Measurements from ENCODE around the gene FERMT2. TPM values are rescaled to one million over a fixed set of nuclear protein-coding genes. Genes with fewer than 3 reads are reported as not detected.

The FERMT2 gene
- total and polyA plus RNA-seq, 9 of the 15 experiments (the other 6 are each of a cell fraction or from before 2014, with no cell fraction given) = 0.10 to 1.3 (median 0.40) TPM

DNA sequence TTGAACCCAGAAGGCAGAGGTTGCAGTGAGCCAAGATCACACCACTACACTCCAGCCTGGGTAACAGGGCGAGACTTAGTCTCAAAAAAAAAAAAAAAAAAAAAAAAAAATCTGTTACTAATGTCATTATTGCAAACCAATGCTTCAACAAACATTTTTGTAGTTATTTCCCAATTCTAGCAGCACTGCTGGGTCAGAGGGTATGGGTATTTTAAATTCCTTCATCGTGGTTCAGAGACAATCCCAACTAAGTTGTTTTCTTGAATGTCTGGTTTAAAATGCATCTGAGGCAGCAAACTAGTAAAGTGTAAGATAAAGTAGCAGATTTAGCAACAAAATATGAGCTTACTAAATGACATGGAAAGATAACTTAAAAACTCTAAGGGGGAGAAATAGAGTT lies 65.6 kb downstream of the FERMT2 start:
- Histone ChIP-seq H3K9me3 (replicated peaks; ENCODE audit: control insufficient read depth, insufficient read depth, low read depth, low read length) (no peaks in the 10 kb centered on the region), H3K4me3 (no peak overlapping the region), H3K27me3 (ENCODE audit: control insufficient read depth in 2 of 2, insufficient read depth in 2 of 2, low read length in 2 of 2) (no peaks in the 10 kb centered on the region), H3K36me3 (ENCODE audit: control insufficient read depth, insufficient read depth, low read length) (no peaks in the 10 kb centered on the region), H3K4me2 (ENCODE audit: insufficient read depth, low read length) (no peak overlapping the region), H3K79me2 (ENCODE audit: control insufficient read depth, insufficient read depth, low read length) (no peaks in the 10 kb centered on the region), H4K20me1 (replicated peaks; ENCODE audit: control insufficient read depth, insufficient read depth, low read length) (no peaks in the 10 kb centered on the region), H3K4me1 (replicated peaks in 1 of 2; ENCODE audit: control insufficient read depth in 2 of 2, insufficient read depth in 2 of 2, low read length in 2 of 2) (no peaks in the 10 kb centered on the region), H2AFZ (ENCODE audit: low read depth, low read length) (no peak overlapping the region), H3K9ac (ENCODE audit: insufficient read depth in 1 of 2, low read depth in 2 of 2, low read length in 2 of 2) (no peak overlapping the region), H3K27ac (ENCODE audit: extremely low read depth, low read depth, low read length) (no peak overlapping the region), H3K9me1 (ENCODE audit: control insufficient read depth, insufficient read depth, low read length) (no peaks in the 10 kb centered on the region)
- DNase-seq (ENCODE audit: extremely low read depth in 1 of 4, low spot score in 3 of 4) (no peak), FAIRE-seq (no peak), ATAC-seq (no peak)
- ChIA-PET POLR2A (no interaction called here), CTCF (ENCODE audit: low intra/inter-chr PET ratio) (interaction anchor here (0.6 kb wide), 1 partner anchor 137 kb away, joined by 3 read pairs; no protein-coding TSS in a partner anchor)
- 0% methylated on average over 1 of the region's 2 CpGs for WGBS (ENCODE audit: insufficient coverage, low coverage, missing lambda C conversion rate)
- BruUV-seq (replicated peaks) = no TSS peak
- in situ Hi-C loops (cut with MboI) = no loop called here
- intact Hi-C loops (cut with micrococcal nuclease) = no loop called here
- TF ChIP-seq TARDBP (IDR thresholded peaks at IDR 0.05) (no peak), KLF10 (CRISPR knock-in tag; IDR thresholded peaks at IDR 0.05) (no peak), HNRNPLL (IDR thresholded peaks at IDR 0.05; ENCODE audit: low read depth, low read length, poor library complexity, severe bottlenecking) (no peak), ZNF583 (CRISPR knock-in tag; IDR thresholded peaks at IDR 0.05) (no peak), RBBP5 (IDR thresholded peaks at IDR 0.05; ENCODE audit: borderline replicate concordance, insufficient read depth, low read length, poor library complexity, severe bottlenecking) (no peak), GTF2E2 (tag; IDR thresholded peaks at IDR 0.05) (no peak), POLR2AphosphoS2 (IDR thresholded peaks at IDR 0.05; ENCODE audit: low read length) (no peak), JUN (IDR thresholded peaks at IDR 0.05; ENCODE audit: borderline replicate concordance, low read depth, low read length) (no peak), JUN (CRISPR knock-in tag; IDR thresholded peaks at IDR 0.05; ENCODE audit: borderline replicate concordance) (no peak), MEIS2 (IDR thresholded peaks at IDR 0.05; ENCODE audit: partially characterized antibody) (no peak), ZNF778 (CRISPR knock-in tag; IDR thresholded peaks at IDR 0.05) (no peak)
- TF ChIP-seq, protein P1, sequence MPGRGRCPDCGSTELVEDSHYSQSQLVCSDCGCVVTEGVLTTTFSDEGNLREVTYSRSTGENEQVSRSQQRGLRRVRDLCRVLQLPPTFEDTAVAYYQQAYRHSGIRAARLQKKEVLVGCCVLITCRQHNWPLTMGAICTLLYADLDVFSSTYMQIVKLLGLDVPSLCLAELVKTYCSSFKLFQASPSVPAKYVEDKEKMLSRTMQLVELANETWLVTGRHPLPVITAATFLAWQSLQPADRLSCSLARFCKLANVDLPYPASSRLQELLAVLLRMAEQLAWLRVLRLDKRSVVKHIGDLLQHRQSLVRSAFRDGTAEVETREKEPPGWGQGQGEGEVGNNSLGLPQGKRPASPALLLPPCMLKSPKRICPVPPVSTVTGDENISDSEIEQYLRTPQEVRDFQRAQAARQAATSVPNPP (IDR thresholded peaks at IDR 0.05; ENCODE audit: borderline replicate concordance, insufficient read depth, insufficient read length) = no peak
- TF ChIP-seq, protein P2, sequence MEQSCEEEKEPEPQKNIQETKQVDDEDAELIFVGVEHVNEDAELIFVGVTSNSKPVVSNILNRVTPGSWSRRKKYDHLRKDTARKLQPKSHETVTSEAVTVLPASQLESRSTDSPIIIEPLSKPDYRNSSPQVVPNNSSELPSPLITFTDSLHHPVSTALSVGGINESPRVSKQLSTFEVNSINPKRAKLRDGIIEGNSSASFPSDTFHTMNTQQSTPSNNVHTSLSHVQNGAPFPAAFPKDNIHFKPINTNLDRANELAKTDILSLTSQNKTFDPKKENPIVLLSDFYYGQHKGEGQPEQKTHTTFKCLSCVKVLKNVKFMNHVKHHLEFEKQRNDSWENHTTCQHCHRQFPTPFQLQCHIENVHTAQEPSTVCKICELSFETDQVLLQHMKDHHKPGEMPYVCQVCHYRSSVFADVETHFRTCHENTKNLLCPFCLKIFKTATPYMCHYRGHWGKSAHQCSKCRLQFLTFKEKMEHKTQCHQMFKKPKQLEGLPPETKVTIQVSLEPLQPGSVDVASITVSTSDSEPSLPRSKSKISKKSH (CRISPR knock-in tag; IDR thresholded peaks at IDR 0.05) = no peak
- TF ChIP-seq, protein P3, sequence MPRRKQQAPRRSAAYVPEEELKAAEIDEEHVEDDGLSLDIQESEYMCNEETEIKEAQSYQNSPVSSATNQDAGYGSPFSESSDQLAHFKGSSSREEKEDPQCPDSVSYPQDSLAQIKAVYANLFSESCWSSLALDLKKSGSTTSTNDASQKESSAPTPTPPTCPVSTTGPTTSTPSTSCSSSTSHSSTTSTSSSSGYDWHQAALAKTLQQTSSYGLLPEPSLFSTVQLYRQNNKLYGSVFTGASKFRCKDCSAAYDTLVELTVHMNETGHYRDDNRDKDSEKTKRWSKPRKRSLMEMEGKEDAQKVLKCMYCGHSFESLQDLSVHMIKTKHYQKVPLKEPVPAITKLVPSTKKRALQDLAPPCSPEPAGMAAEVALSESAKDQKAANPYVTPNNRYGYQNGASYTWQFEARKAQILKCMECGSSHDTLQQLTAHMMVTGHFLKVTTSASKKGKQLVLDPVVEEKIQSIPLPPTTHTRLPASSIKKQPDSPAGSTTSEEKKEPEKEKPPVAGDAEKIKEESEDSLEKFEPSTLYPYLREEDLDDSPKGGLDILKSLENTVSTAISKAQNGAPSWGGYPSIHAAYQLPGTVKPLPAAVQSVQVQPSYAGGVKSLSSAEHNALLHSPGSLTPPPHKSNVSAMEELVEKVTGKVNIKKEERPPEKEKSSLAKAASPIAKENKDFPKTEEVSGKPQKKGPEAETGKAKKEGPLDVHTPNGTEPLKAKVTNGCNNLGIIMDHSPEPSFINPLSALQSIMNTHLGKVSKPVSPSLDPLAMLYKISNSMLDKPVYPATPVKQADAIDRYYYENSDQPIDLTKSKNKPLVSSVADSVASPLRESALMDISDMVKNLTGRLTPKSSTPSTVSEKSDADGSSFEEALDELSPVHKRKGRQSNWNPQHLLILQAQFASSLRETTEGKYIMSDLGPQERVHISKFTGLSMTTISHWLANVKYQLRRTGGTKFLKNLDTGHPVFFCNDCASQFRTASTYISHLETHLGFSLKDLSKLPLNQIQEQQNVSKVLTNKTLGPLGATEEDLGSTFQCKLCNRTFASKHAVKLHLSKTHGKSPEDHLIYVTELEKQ (CRISPR knock-in tag; IDR thresholded peaks at IDR 0.05) = no peak

All from K562 (cell line).